ENCODE data around the gene CLEC2B.

Gene CLEC2B

GRCh38 chr12:9907769-9908168 lies 38.6 kb upstream of the CLEC2B start:
- H3K27ac ChIP-seq = no peak overlapping the region
- H3K9me3 ChIP-seq (ENCODE audit: severe bottlenecking) = peaks cover 17% of the 10 kb centered on the region
- TF ChIP-seq CTCF (IDR thresholded peaks at IDR 0.05; ENCODE audit: low read depth, low read length) = no peak
- H3K36me3 ChIP-seq = no peaks in the 10 kb centered on the region
- H3K27me3 ChIP-seq (ENCODE audit: insufficient read depth, low read depth, severe bottlenecking) = no peaks in the 10 kb centered on the region
- no peak overlapping the region for H3K4me3 ChIP-seq (ENCODE audit: low read depth, low read length)
- DNase-seq = no peak

- peaks cover 17% of the 10 kb centered on the region for H3K9me3 ChIP-seq (ENCODE audit: severe bottlenecking)
- no peak overlapping the region for H3K27ac ChIP-seq
These were observed 37.7 kb upstream of the CLEC2B start for GRCh38 chr12:9906873-9907272.

GRCh38 chr12:9902539-9903228 lies 33.5 kb upstream of the CLEC2B start:
- H3K36me3 ChIP-seq = no peaks in the 10 kb centered on the region
- TF ChIP-seq CTCF (IDR thresholded peaks at IDR 0.05; ENCODE audit: low read depth, low read length) = no peak
- DNase-seq = no peak
- H3K27ac ChIP-seq = no peak overlapping the region
- H3K4me3 ChIP-seq (ENCODE audit: low read depth, low read length) = no peak overlapping the region
- H3K9me3 ChIP-seq (ENCODE audit: severe bottlenecking) = no peaks in the 10 kb centered on the region
- no peaks in the 10 kb centered on the region for H3K27me3 ChIP-seq (ENCODE audit: insufficient read depth, low read depth, severe bottlenecking)

More at GRCh38 chr12:9906873-9907272, 37.7 kb upstream of the CLEC2B start:
- no peaks in the 10 kb centered on the region for H3K36me3 ChIP-seq
- no peak for TF ChIP-seq CTCF (IDR thresholded peaks at IDR 0.05; ENCODE audit: low read depth, low read length)
- DNase-seq = no peak
- H3K27me3 ChIP-seq (ENCODE audit: insufficient read depth, low read depth, severe bottlenecking) = no peaks in the 10 kb centered on the region
- H3K4me3 ChIP-seq (ENCODE audit: low read depth, low read length) = no peak overlapping the region

GRCh38 chr12:9900930-9901329 lies 31.8 kb upstream of the CLEC2B start:
- no peaks in the 10 kb centered on the region for H3K27me3 ChIP-seq (ENCODE audit: insufficient read depth, low read depth, severe bottlenecking)
- no peaks in the 10 kb centered on the region for H3K9me3 ChIP-seq (ENCODE audit: severe bottlenecking)
- H3K4me3 ChIP-seq (ENCODE audit: low read depth, low read length) = no peak overlapping the region
- no peak for DNase-seq
- TF ChIP-seq CTCF (IDR thresholded peaks at IDR 0.05; ENCODE audit: low read depth, low read length) = no peak
- no peak overlapping the region for H3K27ac ChIP-seq
- H3K36me3 ChIP-seq = no peaks in the 10 kb centered on the region

GRCh38 chr12:9899209-9899608 lies 30.1 kb upstream of the CLEC2B start:
- TF ChIP-seq CTCF (IDR thresholded peaks at IDR 0.05; ENCODE audit: low read depth, low read length) = no peak
- H3K4me3 ChIP-seq (ENCODE audit: low read depth, low read length) = no peak overlapping the region
- no peaks in the 10 kb centered on the region for H3K36me3 ChIP-seq
- H3K9me3 ChIP-seq (ENCODE audit: severe bottlenecking) = no peaks in the 10 kb centered on the region
- H3K27me3 ChIP-seq (ENCODE audit: insufficient read depth, low read depth, severe bottlenecking) = no peaks in the 10 kb centered on the region
- no peak for DNase-seq
- no peak overlapping the region for H3K27ac ChIP-seq

GRCh38 chr12:9897535-9897934 lies 28.4 kb upstream of the CLEC2B start:
- Histone ChIP-seq H3K9me3 (ENCODE audit: severe bottlenecking) (no peaks in the 10 kb centered on the region), H3K4me3 (ENCODE audit: low read depth, low read length) (no peak overlapping the region), H3K36me3 (no peaks in the 10 kb centered on the region), H3K27ac (no peak overlapping the region), H3K27me3 (ENCODE audit: insufficient read depth, low read depth, severe bottlenecking) (no peaks in the 10 kb centered on the region)
- no peak for DNase-seq
- TF ChIP-seq CTCF (IDR thresholded peaks at IDR 0.05; ENCODE audit: low read depth, low read length) = no peak
